GM08714 (cell line): ENCODE measurements around the gene PDE11A.

Experiments used
- H3K4me3 ChIP-seq: fragments of 200-500 bp; sonication (Bioruptor generic); 2 replicates; pipeline ENCODE4 v1.5.1; 2014; ENCODE audit warnings: mild to moderate bottlenecking, low read length, inconsistent platforms
- ZNF274 ChIP-seq: IDR thresholded peaks from 2 replicates; pipeline ENCODE4 v1.6.1; 2012; ENCODE audit warnings: mild to moderate bottlenecking, low read depth, low read length

Gene PDE11A

GRCh38 chr2:177942731-177943130 lies 129.8 kb downstream of the PDE11A start:
- no peak for TF ChIP-seq ZNF274
- H3K4me3 ChIP-seq = no peak overlapping the region

- TF ChIP-seq ZNF274 = no peak
- H3K4me3 ChIP-seq = no peak overlapping the region
Observed at GRCh38 chr2:177939211-177939610, 133.4 kb downstream of the PDE11A start.

GRCh38 chr2:177930916-177931315 lies 141.7 kb downstream of the PDE11A start:
- no peak overlapping the region for H3K4me3 ChIP-seq
- TF ChIP-seq ZNF274 = no peak

GRCh38 chr2:177929662-177930522 lies 142.7 kb downstream of the PDE11A start:
- no peak for TF ChIP-seq ZNF274
- no peak overlapping the region for H3K4me3 ChIP-seq

GRCh38 chr2:177923323-177923722 lies 149.3 kb downstream of the PDE11A start:
- no peak overlapping the region for H3K4me3 ChIP-seq
- TF ChIP-seq ZNF274 = no peak

- no peak overlapping the region for H3K4me3 ChIP-seq
- TF ChIP-seq ZNF274 = no peak
Observed at GRCh38 chr2:177921726-177922125, 150.9 kb downstream of the PDE11A start.

GRCh38 chr2:177917169-177917568 lies 155.4 kb downstream of the PDE11A start:
- TF ChIP-seq ZNF274 = no peak
- no peak overlapping the region for H3K4me3 ChIP-seq

GRCh38 chr2:177916342-177916741 lies 156.2 kb downstream of the PDE11A start:
- no peak overlapping the region for H3K4me3 ChIP-seq
- no peak for TF ChIP-seq ZNF274

GRCh38 chr2:177914247-177914646 lies 158.3 kb downstream of the PDE11A start:
- no peak for TF ChIP-seq ZNF274
- H3K4me3 ChIP-seq = no peak overlapping the region

GRCh38 chr2:177909962-177910361 lies 162.6 kb downstream of the PDE11A start:
- no peak overlapping the region for H3K4me3 ChIP-seq
- no peak for TF ChIP-seq ZNF274

GRCh38 chr2:177908824-177909223 lies 163.8 kb downstream of the PDE11A start:
- no peak overlapping the region for H3K4me3 ChIP-seq

GRCh38 chr2:177908182-177908581 lies 164.4 kb downstream of the PDE11A start:
- no peak overlapping the region for H3K4me3 ChIP-seq
- no peak for TF ChIP-seq ZNF274

More at GRCh38 chr2:177908824-177909223, 163.8 kb downstream of the PDE11A start:
- no peak for TF ChIP-seq ZNF274

GRCh38 chr2:177906041-177906718 lies 166.4 kb downstream of the PDE11A start:
- TF ChIP-seq ZNF274 = no peak
- H3K4me3 ChIP-seq = no peak overlapping the region

- H3K4me3 ChIP-seq = no peak overlapping the region
- TF ChIP-seq ZNF274 = no peak
Observed at GRCh38 chr2:177905640-177906039, 166.9 kb downstream of the PDE11A start.

- H3K4me3 ChIP-seq = no peak overlapping the region
- no peak for TF ChIP-seq ZNF274
Observed at GRCh38 chr2:177902395-177903163, 170.0 kb downstream of the PDE11A start.
